ENCODE data around the gene SRRM1. TPM values are rescaled to one million over a fixed set of nuclear protein-coding genes. Genes with fewer than 3 reads are reported as not detected.
"Not testable (repeated sequence)": the region's sequence is repeated elsewhere in the genome, so short reads cannot be mapped to it uniquely, and the experiment has no call there.

Gene SRRM1
- total RNA-seq, 1 experiment from 2014 or later, result 290 TPM

DNA sequence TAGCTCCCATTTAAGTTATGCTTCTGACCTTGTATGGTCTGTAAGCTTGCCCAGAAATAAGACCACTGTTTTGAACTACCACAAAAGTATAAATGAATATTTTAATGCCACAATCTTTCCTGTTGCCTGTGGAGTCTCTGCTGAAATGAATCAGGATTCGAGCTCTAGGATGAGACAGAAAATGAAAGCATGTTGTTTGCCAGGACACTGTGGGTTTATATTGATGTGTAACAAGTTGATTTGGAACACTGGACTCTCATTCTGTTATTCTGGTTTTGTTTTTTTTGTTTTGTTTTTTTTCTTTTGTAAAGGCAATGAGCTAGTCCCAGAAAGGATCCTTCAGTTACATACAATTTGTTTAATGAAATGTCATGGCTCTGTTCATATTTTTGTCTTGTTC lies 29.6 kb downstream of the SRRM1 start:
- not testable (repeated sequence) for DNase-seq
- H3K36me3 Mint-ChIP-seq (ENCODE audit: insufficient read depth in 1 of 3, low read depth in 3 of 3), result peaks cover 50 to 91% (median 89%) of the 10 kb centered on the region in 3 experiments

More for the DNA sequence above, 29.6 kb downstream of the SRRM1 start:
- not testable (repeated sequence) for H3K14ac ChIP-seq (ENCODE audit: insufficient read depth, low read length); H3K79me2 ChIP-seq (ENCODE audit: insufficient read depth, low read length); H4K20me1 ChIP-seq (ENCODE audit: control insufficient read depth, insufficient read depth, insufficient read length); H4K5ac ChIP-seq (ENCODE audit: insufficient read length, low read depth, low read length); H2AFZ ChIP-seq (ENCODE audit: low read length); H2BK5ac ChIP-seq (ENCODE audit: insufficient read length, low read length); H3K27ac ChIP-seq (ENCODE audit: insufficient read length, low read depth, low read length); H3K27me3 ChIP-seq (ENCODE audit: insufficient read depth, low read length); H3K23ac ChIP-seq (ENCODE audit: insufficient read length, low read depth, low read length); H3K4me2 ChIP-seq (ENCODE audit: insufficient read depth, insufficient read length, low read length); H3K4me3 Mint-ChIP-seq; H2BK20ac ChIP-seq (ENCODE audit: low read depth, low read length, poor library complexity, severe bottlenecking); H2BK12ac ChIP-seq (ENCODE audit: insufficient read length, low read depth, low read length); H3T11ph ChIP-seq (ENCODE audit: low read length); H3K9me3 Mint-ChIP-seq; H3K23me2 ChIP-seq (ENCODE audit: insufficient read length, low read depth, low read length, poor library complexity, severe bottlenecking); H2BK120ac ChIP-seq (ENCODE audit: low read depth, low read length, poor library complexity, severe bottlenecking); H3K4ac ChIP-seq (ENCODE audit: low read depth, low read length); H3K9me3 ChIP-seq (ENCODE audit: control insufficient read depth, low read depth, low read length); H3K56ac ChIP-seq (ENCODE audit: insufficient read length, low read depth, low read length); H3K18ac ChIP-seq (ENCODE audit: insufficient read length, low read depth, low read length); H3K9ac ChIP-seq (ENCODE audit: extremely low read depth, insufficient read length, low read length); H3K4me1 Mint-ChIP-seq; H3K79me1 ChIP-seq (ENCODE audit: insufficient read depth, low read depth, low read length, poor library complexity, severe bottlenecking); H3K27me3 Mint-ChIP-seq (ENCODE audit: low read depth); H2AK5ac ChIP-seq (ENCODE audit: insufficient read length, low read length); H4K8ac ChIP-seq (replicated peaks; ENCODE audit: insufficient read length, low read depth, low read length); H2BK15ac ChIP-seq (ENCODE audit: low read depth, low read length); H3K4me1 ChIP-seq (ENCODE audit: insufficient read depth, low read length); H4K91ac ChIP-seq (ENCODE audit: insufficient read length, low read depth, low read length)
- peak overlapping the region in 1 of 3 experiments; percentile 66; a peak in 1 of 7 replicates for H3K27ac Mint-ChIP-seq
- no CpG with 5 or more reads among the region's 1 CpG for WGBS (ENCODE audit: extremely low coverage, insufficient read length, low lambda C conversion rate)
